NCI-H2107 treated with DMSO at 0.1 percent for 48 hours (cell line): ENCODE data around the gene MPHOSPH9.
A peak's percentile ranks its signal among the peaks of the same experiment; 100 is the strongest.
"Not testable (repeated sequence)": the region's sequence is repeated elsewhere in the genome, so short reads cannot be mapped to it uniquely, and the experiment has no call there.

Experiments used
- DNase-seq: peaks from one replicate; lab custom pipeline; 2025; ENCODE audit not compliant: unreplicated experiment; lab: John Stamatoyannopoulos, UW

MPHOSPH9 gene

GRCh38 chr12:123231931-123232330 lies 1.0 kb downstream of the MPHOSPH9 start:
- DNase-seq: peak; percentile 24

GRCh38 chr12:123229051-123229450 lies 3.9 kb downstream of the MPHOSPH9 start:
- DNase-seq: no peak

- DNase-seq: no peak
Measured at GRCh38 chr12:123227581-123228258, 5.2 kb downstream of the MPHOSPH9 start.

- no peak for DNase-seq
Measured at GRCh38 chr12:123225443-123225842, 7.5 kb downstream of the MPHOSPH9 start.

- no peak for DNase-seq
Measured at GRCh38 chr12:123223241-123223668, 9.7 kb downstream of the MPHOSPH9 start.

GRCh38 chr12:123207815-123208214 lies 25.1 kb downstream of the MPHOSPH9 start:
- DNase-seq: not testable (repeated sequence)

GRCh38 chr12:123206794-123207193 lies 26.1 kb downstream of the MPHOSPH9 start:
- DNase-seq: not testable (repeated sequence)

GRCh38 chr12:123200414-123200813 lies 32.5 kb downstream of the MPHOSPH9 start:
- DNase-seq: no peak

GRCh38 chr12:123199936-123200335 lies 33.0 kb downstream of the MPHOSPH9 start:
- no peak for DNase-seq

GRCh38 chr12:123187637-123188036 lies 45.3 kb downstream of the MPHOSPH9 start:
- no peak for DNase-seq

GRCh38 chr12:123180171-123180570 lies 52.8 kb downstream of the MPHOSPH9 start:
- no peak for DNase-seq

- no peak for DNase-seq
Measured at GRCh38 chr12:123171967-123172366, 61.0 kb downstream of the MPHOSPH9 start.

- DNase-seq: no peak
Measured at GRCh38 chr12:123167329-123167728, 65.6 kb downstream of the MPHOSPH9 start.

- no peak for DNase-seq
Measured at GRCh38 chr12:123165537-123165936, 67.4 kb downstream of the MPHOSPH9 start.

- no peak for DNase-seq
Measured at GRCh38 chr12:123164710-123165261, 68.2 kb downstream of the MPHOSPH9 start.

GRCh38 chr12:123164222-123164621 lies 68.7 kb downstream of the MPHOSPH9 start:
- DNase-seq: no peak

GRCh38 chr12:123163227-123163626 lies 69.7 kb downstream of the MPHOSPH9 start:
- no peak for DNase-seq

GRCh38 chr12:123160801-123161487 lies 72.0 kb downstream of the MPHOSPH9 start:
- no peak for DNase-seq

- no peak for DNase-seq
Measured at GRCh38 chr12:123153906-123154305, 79.0 kb downstream of the MPHOSPH9 start.

GRCh38 chr12:123152833-123153232 lies 80.1 kb downstream of the MPHOSPH9 start:
- no peak for DNase-seq

- DNase-seq: no peak
Measured at GRCh38 chr12:123151457-123152454, 81.2 kb downstream of the MPHOSPH9 start.
